Anterior cingulate cortex (tissue), 58 donors: ENCODE data around the gene TNK2.
"Not testable (repeated sequence)": the region's sequence is repeated elsewhere in the genome, so short reads cannot be mapped to it uniquely, and the experiment has no call there.

Experiments
- DNase-seq, 58 donors: peaks; one replicate each; lab custom pipeline; 2025; lab: John Stamatoyannopoulos, UW

The TNK2 gene

GRCh38 chr3:195907934-195908693, at the start of gene TNK2:
Gene TNK2 (minus strand): TSS chr3:195908551. CDS start chr3:195888588, 19,963 bp downstream.
- peak in 19 of 58 donors; percentile 26 to 70 (median 44) for DNase-seq

GRCh38 chr3:195956577-195956976, 48.2 kb upstream of the TNK2 start:
- DNase-seq, result no peak

GRCh38 chr3:195955416-195955841, 47.1 kb upstream of the TNK2 start:
- DNase-seq, result not testable (repeated sequence)

- not testable (repeated sequence) for DNase-seq
Measured at GRCh38 chr3:195954752-195955119, 46.4 kb upstream of the TNK2 start.

GRCh38 chr3:195954052-195954751, 45.9 kb upstream of the TNK2 start:
- DNase-seq, result not testable (repeated sequence)

GRCh38 chr3:195952590-195952989, 44.2 kb upstream of the TNK2 start:
- not testable (repeated sequence) for DNase-seq

GRCh38 chr3:195951443-195952177, 43.3 kb upstream of the TNK2 start:
- DNase-seq, result not testable (repeated sequence)

- not testable (repeated sequence) for DNase-seq
Measured at GRCh38 chr3:195950731-195951130, 42.4 kb upstream of the TNK2 start.

GRCh38 chr3:195950164-195950563, 41.8 kb upstream of the TNK2 start:
- not testable (repeated sequence) for DNase-seq

GRCh38 chr3:195946910-195947699, 38.8 kb upstream of the TNK2 start:
- not testable (repeated sequence) for DNase-seq

GRCh38 chr3:195941265-195941815, 33.0 kb upstream of the TNK2 start:
- not testable (repeated sequence) for DNase-seq

- not testable (repeated sequence) for DNase-seq
Measured at GRCh38 chr3:195940806-195941205, 32.5 kb upstream of the TNK2 start.

- not testable (repeated sequence) for DNase-seq
Measured at GRCh38 chr3:195939526-195940470, 31.4 kb upstream of the TNK2 start.

GRCh38 chr3:195933044-195933430, 24.7 kb upstream of the TNK2 start:
- DNase-seq, result not testable (repeated sequence)

- DNase-seq, result no peak
Measured at GRCh38 chr3:195932418-195933043, 24.2 kb upstream of the TNK2 start.

- no peak for DNase-seq
Measured at GRCh38 chr3:195931582-195932273, 23.4 kb upstream of the TNK2 start.

- no peak for DNase-seq
Measured at GRCh38 chr3:195929452-195929851, 21.1 kb upstream of the TNK2 start.
